SU-DHL-6 (cell line): ENCODE measurements around the gene VTI1A.

Experiments
- H2AFZ ChIP-seq: fragments of 200-600 bp; sonication (generic); 2 replicates; pipeline ENCODE4 v1.6.1; 2014; ENCODE audit warnings: low read depth, mild to moderate bottlenecking, moderate library complexity, mixed read lengths, antibody characterized with exemption, low read length; ENCODE audit not compliant: severe bottlenecking
- H3F3A ChIP-seq: fragments of 200-600 bp; shearing (Covaris generic); 2 replicates; pipeline ENCODE4 v1.6.0; 2016; ENCODE audit warnings: antibody characterized with exemption, mild to moderate bottlenecking; ENCODE audit not compliant: insufficient read depth
- H3K27ac ChIP-seq: fragments of 200-600 bp; sonication (generic); 2 replicates; pipeline ENCODE4 v1.5.1; 2016; ENCODE audit warnings: low read depth, mild to moderate bottlenecking, low read length, moderate library complexity, mixed read lengths
- H3K27me3 ChIP-seq: fragments of 200-600 bp; sonication (generic), shearing (Covaris generic); 2 replicates; pipeline ENCODE4 v1.6.0; 2014; ENCODE audit warnings: mild to moderate bottlenecking, low read length
- H3K36me3 ChIP-seq: fragments of 200-600 bp; sonication (generic); 2 replicates; pipeline ENCODE4 v1.6.1; 2014; ENCODE audit warnings: mild to moderate bottlenecking, low read length, mixed read lengths
- H3K4me2 ChIP-seq: fragments of 300-600, 200-600 bp; shearing (Covaris generic), sonication (generic); 2 replicates; pipeline ENCODE4 v1.6.0; 2014; ENCODE audit warnings: low read length, low read depth, mild to moderate bottlenecking; ENCODE audit not compliant: poor library complexity, severe bottlenecking
- H3K4me3 ChIP-seq: fragments of 200-600 bp; sonication (generic); 2 replicates; pipeline ENCODE4 v1.5.1; 2014; ENCODE audit warnings: antibody characterized with exemption, low read length, mild to moderate bottlenecking, mixed read lengths; ENCODE audit not compliant: insufficient read depth, poor library complexity, severe bottlenecking
- H3K79me2 ChIP-seq: fragments of 200-600 bp; sonication (generic); 2 replicates; pipeline ENCODE4 v1.6.1; 2014; ENCODE audit warnings: mild to moderate bottlenecking, low read length, moderate library complexity; ENCODE audit not compliant: insufficient read depth
- H3K9ac ChIP-seq: fragments of 200-600 bp; sonication (generic); 2 replicates; pipeline ENCODE4 v1.7.0; 2014; ENCODE audit warnings: mild to moderate bottlenecking, low read length
- H3K9me2 ChIP-seq: fragments of 200-600 bp; sonication (generic); replicated peaks from 2 replicates; pipeline ENCODE4 v1.6.1; 2014; ENCODE audit warnings: low read length; ENCODE audit not compliant: insufficient read depth
- H3K9me3 ChIP-seq: fragments of 200-600 bp; sonication (generic); 2 replicates; pipeline ENCODE4 v1.6.1; 2014; ENCODE audit warnings: low read length, mixed read lengths; ENCODE audit not compliant: insufficient read depth
- H4K20me1 ChIP-seq: fragments of 200-600 bp; sonication (generic); 2 replicates; pipeline ENCODE4 v1.6.1; 2014; ENCODE audit warnings: low read depth, mild to moderate bottlenecking, antibody characterized with exemption, low read length, moderate library complexity, mixed read lengths
- CTCF ChIP-seq: fragments of 200-600 bp; sonication (generic); IDR thresholded peaks from one replicate; pipeline ENCODE4 v1.5.1; 2017; ENCODE audit warnings: antibody characterized with exemption, mild to moderate bottlenecking, low read length, moderate library complexity; ENCODE audit not compliant: insufficient read depth, poor library complexity, severe bottlenecking
- EZH2phosphoT487 ChIP-seq: fragments of 200-600 bp; sonication (generic), shearing (Covaris generic); conservative IDR thresholded peaks from 2 replicates; pipeline ENCODE4 v1.6.1; 2018; ENCODE audit warnings: mild to moderate bottlenecking, antibody characterized with exemption, low read length, moderate library complexity, mixed read lengths

VTI1A gene

GRCh38 chr10:112487964-112488363 lies 40.9 kb downstream of the VTI1A start:
- no peaks in the 10 kb centered on the region for H3K9me3 ChIP-seq

GRCh38 chr10:112490545-112490944 lies 43.5 kb downstream of the VTI1A start:
- peaks cover 3% of the 10 kb centered on the region; the same call in 1 of the 2 replicates for H3K79me2 ChIP-seq
- H3K27ac ChIP-seq = no peak overlapping the region
- H3K36me3 ChIP-seq = no peaks in the 10 kb centered on the region
- H3K4me2 ChIP-seq = no peak overlapping the region
- H3K9ac ChIP-seq = no peak overlapping the region
- no peaks in the 10 kb centered on the region for H3K27me3 ChIP-seq
- no peak overlapping the region for H3K4me3 ChIP-seq
- H3K9me2 ChIP-seq = no peaks in the 10 kb centered on the region
- no peaks in the 10 kb centered on the region for H3F3A ChIP-seq
- H3K9me3 ChIP-seq = no peaks in the 10 kb centered on the region
- no peaks in the 10 kb centered on the region for H4K20me1 ChIP-seq
- TF ChIP-seq EZH2phosphoT487 (no peak), CTCF (no peak)
- H2AFZ ChIP-seq = no peak overlapping the region

More at GRCh38 chr10:112487964-112488363, 40.9 kb downstream of the VTI1A start:
- H3K27ac ChIP-seq = no peak overlapping the region
- H3K9ac ChIP-seq = no peak overlapping the region
- no peak overlapping the region for H3K4me3 ChIP-seq
- H4K20me1 ChIP-seq = no peaks in the 10 kb centered on the region
- TF ChIP-seq EZH2phosphoT487 = no peak
- TF ChIP-seq CTCF = no peak
- no peaks in the 10 kb centered on the region for H3F3A ChIP-seq
- H3K79me2 ChIP-seq = no peaks in the 10 kb centered on the region; the same call in 1 of the 2 replicates
- H3K36me3 ChIP-seq = no peaks in the 10 kb centered on the region
- H3K27me3 ChIP-seq = no peaks in the 10 kb centered on the region
- H2AFZ ChIP-seq = no peak overlapping the region
- H3K9me2 ChIP-seq = no peaks in the 10 kb centered on the region
- no peak overlapping the region for H3K4me2 ChIP-seq

GRCh38 chr10:112491144-112491543 lies 44.1 kb downstream of the VTI1A start:
- Histone ChIP-seq H3K4me3 (no peak overlapping the region), H3K4me2 (no peak overlapping the region), H3K27me3 (no peaks in the 10 kb centered on the region), H3K9ac (no peak overlapping the region), H3F3A (no peaks in the 10 kb centered on the region), H4K20me1 (no peaks in the 10 kb centered on the region), H3K9me2 (no peaks in the 10 kb centered on the region), H3K36me3 (no peaks in the 10 kb centered on the region), H3K9me3 (no peaks in the 10 kb centered on the region), H3K27ac (no peak overlapping the region), H3K79me2 (peaks cover 3% of the 10 kb centered on the region; the same call in 1 of the 2 replicates), H2AFZ (no peak overlapping the region)
- TF ChIP-seq CTCF = no peak
- no peak for TF ChIP-seq EZH2phosphoT487
